CD4-positive, alpha-beta T cell treated with Interleukin-4 for 4 hours (primary cell): ENCODE results near the gene EDIL3.
"Not testable (repeated sequence)": the region's sequence is repeated elsewhere in the genome, so short reads cannot be mapped to it uniquely, and the experiment has no call there.

Experiments
- DNase-seq: peaks from one replicate; pipeline ENCODE4 v3.0.0-alpha.2; 2020

The EDIL3 gene

DNA sequence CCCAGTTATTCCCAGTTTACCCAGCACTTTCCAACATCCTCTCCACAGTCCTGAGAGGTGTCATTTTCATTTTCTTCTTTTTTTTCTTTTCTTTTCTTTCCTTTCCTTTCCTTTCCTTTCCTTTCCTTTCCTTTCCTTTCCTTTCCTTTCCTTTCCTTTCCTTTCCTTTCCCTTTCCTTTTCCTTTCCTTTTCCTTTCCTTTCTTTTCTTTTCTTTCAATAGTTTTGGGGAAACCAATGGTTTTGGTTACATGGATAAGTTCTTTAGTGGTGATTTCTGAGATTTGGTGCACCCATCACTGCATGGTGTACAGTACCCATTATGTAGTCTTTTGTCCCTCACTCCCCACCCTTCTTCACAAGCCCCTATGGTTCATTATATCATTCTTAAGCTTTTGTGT lies 224.0 kb downstream of the EDIL3 start:
- not testable (repeated sequence) for DNase-seq

DNA sequence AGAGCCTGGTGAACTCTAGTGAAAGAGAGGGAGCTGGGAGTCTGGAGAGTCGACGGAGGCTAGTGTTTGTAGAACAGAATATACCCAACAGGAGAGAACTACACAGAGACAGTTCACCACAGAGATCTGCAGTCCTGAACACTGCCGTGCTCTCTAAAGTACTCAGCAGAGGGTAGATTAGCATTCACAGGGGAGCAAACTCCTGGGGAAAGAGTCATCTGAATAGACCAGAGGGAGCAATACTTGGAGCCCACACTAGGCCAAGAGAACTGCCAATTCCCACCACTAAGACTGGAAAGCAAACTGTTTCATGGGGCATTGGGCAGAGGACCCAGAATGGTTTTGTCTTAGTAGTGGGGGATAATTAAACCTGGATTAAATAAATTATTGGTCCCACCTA lies 235.6 kb downstream of the EDIL3 start:
- DNase-seq: no peak

DNA sequence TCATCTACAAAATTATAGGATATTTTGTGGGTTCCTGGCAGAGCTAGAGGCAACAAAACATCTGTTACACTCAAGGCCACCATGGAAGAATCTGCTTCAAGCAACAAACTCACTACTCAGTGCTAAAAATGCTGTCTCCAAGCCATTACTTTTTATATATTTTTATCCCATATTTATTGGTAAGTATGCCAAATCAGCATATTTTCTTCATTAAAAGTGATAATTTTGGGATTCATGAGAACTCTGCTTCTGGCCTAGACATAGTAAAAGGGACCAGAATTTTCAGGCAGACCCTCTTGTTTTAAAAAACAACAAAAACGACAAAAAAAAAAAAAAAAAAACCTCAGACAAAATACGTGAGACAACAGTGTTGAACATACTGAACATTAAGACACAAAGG lies 236.0 kb downstream of the EDIL3 start:
- no peak for DNase-seq

DNA sequence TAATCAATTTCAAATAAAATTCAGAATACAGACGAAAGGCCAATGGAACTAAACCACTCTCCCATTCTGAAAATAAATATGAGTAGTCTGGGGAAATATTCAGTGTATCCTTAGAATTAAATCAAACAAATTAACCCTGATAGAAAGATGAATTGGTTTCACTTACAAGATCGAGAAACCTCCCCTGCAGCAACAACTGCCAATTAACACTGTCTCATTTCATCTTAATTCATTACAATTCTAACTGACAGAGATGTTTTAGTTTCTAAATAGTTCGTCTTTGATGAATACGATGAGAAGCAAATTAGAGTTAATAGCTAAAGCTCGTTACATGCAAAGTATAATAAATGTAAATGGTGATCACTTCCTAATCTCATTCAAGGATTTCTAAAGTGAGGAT lies 247.1 kb downstream of the EDIL3 start:
- no peak for DNase-seq

DNA sequence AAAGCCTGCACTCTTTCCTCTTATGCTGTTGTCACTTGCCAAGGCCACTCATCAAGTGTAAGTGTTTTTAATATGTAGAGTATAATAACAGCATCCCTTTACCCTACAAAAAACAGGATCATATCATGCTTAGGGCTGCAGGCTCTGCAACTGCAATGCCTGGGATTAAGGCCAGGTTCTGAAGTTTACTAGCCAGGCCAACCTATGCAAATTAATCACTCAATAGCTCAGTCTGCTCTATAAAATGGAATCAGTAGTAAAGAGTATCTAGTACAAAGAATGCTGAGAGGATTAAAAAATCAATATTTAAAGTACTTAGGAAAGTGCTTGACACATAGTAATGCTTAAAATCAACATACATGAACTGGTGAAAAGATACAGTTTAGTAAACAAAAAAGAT lies 253.3 kb downstream of the EDIL3 start:
- DNase-seq: no peak

DNA sequence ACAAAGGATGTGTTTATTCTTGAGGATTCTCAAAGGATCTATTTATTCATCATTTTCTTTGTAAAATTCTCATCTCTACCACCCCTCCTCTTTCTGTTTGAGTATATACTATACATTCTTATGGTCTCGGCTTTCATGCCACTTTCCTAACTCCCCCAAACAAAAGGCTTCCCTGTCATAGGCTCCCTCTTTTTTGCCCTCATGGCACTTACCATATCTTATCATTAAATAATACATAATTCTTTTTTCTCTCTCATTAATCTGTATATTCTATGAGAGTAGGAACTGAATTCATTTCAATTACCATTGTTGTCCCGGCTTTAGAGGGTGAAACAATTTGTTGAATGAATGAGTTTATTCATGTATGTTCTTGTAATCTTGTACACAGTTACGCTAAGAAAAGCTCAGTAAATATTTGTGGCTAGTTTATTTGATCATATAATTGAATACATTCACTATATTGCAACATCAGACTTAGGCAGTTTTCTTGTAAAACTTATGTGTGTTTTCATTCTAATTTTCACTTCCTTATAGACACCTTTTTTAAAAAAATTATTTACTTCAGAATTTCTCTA lies 254.6 kb downstream of the EDIL3 start:
- no peak for DNase-seq

DNA sequence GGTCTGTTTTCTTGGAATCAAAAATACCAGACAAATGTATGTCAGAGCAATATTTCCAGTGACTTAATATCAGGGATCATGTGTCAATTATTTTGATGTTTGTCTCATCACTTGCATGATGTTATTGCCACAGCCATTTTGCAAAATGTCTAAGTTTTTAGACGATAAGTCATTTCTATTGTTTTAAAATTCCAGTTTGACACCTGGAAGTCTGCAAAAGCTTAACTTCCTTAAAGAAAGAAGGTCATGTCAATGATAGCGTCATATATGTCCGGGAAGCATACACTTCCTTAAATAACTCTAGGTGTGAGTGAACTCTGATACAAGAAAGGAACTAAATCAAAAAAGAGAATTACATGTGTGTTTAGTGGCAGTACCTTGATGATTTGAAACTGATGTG lies 259.5 kb downstream of the EDIL3 start:
- DNase-seq: no peak

DNA sequence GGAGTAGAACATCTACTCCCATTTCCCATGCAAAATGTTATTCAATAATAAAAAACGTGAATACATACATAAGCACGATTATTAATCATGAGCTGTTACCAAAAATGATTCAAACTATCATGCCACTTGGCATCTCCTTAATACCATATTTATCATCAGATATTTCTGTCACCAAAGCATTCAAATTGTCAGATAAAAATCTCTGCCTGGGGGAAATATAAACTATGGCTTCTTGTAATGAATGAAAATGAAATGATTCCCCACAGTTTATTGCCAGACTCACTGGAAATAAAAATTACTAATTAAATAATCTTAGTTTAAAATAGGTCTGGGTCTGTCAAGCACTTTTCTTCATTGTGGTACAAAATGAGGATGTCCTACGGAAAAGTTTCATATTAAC lies 265.4 kb downstream of the EDIL3 start:
- DNase-seq: no peak

DNA sequence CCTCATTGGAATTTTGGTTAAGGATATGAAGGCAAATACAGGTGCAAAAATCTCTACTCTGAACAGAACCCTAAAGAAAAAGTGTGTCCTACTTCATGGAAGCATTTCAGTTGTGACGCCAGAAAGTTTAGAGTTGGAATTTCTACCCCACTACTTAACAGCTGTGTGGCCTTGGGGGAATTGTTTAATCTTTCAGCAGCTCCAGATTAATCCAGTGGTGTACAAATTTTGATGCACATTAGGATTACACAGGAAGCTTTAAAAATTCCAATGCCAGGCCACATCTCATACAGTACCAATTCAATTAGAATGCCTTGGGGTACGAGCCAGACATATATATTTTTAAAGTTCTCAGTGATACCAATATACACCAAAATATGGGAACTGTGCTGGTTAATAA lies 266.1 kb downstream of the EDIL3 start:
- no peak for DNase-seq

DNA sequence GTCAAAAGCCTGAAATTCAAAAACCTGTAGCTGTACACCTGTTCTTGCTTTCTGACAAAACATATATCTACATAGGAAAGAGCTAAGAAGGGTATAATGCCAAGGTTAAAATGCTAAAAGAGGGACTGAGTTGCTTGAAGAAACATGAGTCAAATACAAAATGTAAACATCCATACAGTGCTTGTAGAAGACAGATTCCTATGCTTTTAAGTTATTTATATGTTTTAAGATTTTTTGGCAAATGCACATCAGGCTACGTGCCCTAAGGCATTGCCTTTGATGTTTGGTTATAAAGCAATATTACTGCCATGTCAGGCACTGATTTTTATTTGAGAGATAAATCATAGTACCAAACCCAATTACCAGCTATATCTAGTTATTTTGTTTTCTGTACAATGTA lies 269.0 kb downstream of the EDIL3 start:
- no peak for DNase-seq

DNA sequence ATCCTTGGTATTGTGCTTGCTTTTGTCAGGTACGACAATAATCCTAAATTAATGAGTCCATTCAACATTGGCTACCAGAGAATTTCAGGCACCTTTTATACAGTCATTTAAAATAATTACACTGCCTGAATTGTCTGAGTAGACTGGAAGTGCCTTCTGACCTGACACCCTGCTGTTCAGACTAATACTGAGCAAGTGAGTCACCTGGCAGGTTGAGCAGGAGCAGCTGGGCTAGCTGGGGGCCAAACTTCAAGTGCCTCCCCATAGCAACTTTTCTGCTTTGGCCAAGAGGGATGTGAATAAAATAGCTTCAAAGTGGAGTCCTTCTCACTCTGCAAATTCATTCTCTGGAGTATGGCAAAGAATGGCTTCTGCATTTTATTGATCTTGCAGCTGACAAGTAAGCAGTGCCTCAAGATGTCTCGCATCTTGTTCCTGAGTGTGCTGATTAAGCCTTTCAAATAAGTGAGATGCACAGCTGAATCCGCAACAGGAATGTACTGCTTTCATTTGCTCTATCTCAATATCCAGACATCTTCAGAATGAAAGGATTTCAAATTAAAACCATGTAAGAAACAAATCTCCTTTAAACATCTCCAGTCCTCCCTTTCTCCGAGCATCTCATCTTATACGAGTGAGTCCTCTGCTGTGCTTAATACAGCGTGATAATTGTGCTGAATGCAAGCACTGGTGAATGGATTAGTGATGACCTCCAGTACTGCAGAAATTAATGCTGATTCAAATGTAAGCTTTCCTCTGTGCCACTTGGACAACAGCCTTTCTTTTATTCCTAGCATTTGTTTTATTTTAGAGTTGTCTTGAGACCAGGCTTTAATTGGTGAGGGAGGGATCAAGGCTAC lies 271.2 kb downstream of the EDIL3 start:
- DNase-seq: no peak

DNA sequence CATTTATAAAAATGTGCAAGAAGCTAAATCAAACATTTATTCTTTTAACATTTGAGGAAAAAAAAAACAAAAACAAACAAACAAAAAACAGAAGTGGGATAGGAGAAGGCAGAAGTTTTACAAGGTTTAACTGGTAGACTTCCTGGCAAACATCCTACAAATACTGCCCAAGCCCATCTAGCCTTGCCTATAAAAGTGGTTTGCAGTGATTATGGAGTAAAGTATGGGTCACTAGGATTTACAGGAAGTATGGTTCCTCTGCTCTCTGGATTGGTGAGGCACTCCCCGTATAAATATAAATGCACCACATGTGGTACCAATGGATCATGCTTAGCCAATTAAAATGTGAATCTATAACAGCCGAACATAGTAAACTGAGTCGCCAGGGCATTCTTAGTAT lies 291.9 kb downstream of the EDIL3 start:
- DNase-seq: no peak

DNA sequence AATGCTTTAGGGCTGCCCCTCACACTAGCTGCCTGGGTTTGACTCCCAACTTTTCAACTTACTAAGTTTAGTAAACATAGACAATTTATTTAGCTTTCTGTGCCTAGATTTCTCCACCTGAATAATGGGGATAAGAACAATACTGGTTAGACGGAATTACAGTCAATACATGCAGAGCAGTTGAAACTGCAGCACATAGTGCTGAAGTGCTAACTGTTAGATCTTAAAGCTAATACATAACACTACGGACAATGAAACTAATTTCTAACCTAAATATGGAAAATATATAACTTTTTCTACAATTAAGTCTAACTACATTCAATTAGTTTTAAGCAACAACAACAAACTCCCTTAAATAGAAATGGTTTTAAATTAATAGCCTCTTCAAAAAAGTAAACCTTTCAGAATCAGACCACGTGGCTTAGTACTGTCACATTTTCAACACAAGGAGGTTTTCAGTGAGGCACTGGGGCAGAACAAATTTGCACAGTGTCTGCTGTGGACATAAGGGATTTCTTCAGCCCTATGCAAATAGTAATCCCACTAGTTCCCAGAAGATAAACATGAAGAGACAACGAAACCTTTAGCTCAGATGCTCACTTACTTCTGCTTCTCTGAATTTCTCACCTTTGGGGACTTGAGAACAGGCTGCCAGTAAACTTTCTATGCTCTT lies 293.4 kb downstream of the EDIL3 start:
- DNase-seq: no peak

DNA sequence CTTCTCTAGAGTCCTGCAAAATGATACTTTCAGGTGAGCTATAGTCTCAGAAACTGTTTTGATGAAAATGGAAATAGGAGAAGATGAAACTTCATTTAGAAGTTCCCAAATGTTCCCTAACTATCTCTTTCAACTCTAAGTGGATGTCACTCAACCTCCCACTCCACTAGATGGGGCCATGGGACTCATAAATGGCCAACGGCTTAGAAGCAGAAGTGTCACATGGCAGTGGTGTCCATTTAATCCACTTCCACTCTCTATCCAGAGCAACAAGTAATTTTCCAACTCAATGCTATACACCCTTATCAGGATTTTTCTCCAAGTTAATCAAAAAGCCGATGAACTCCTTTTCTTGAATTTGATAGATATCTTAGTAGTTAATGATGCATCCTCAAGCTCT lies 295.7 kb downstream of the EDIL3 start:
- DNase-seq: no peak

DNA sequence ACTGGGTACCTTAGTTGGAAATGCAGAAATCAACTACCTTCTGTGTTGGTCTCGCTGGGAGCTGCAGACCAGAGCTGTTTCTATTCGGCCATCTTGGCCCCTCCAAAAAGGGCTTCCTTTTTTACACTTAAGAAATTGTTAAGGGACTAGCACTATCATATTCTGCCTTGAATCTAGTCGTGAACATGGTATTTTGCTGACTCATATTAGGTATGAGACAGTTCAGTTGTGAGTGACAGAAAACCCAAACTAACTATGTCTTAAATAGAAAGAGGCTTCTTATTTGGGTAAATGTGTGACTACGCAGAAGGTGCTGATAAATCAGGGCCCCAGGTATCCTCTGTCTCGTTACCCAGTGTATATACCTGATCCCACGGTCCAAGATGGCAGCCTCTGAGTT lies 298.2 kb downstream of the EDIL3 start:
- no peak for DNase-seq

DNA sequence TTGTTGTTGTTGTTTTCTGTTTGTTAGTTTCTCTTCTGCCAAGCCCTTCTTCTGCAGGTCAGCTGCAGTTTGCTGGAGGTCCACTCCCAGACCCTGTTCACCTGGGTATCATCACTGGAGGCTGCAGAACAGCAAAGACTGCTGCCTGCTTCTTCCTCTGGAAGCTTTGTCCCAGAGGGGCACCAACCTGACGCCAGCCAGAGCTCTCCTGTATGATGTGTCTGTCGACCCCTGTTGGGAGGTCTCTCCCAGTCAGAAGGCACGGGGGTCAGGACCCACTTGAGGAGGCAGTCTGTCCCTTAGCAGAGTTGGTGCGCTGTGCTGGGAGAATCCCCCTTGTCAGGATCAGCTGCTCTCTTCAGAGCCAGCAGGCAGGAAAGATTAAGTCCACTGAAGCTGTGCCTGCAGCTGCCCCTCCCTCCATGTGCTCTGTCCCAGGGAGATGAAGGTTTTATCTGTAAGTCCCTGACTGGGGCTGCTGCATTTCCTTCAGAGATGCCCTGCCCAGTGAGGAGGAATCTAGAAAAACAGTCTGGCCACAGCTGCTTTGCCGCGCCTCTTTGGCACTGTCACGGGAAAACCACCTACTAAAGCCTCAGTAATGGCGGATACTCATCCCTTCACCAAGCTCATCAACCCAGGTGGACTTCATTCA lies 299.2 kb downstream of the EDIL3 start:
- no peak for DNase-seq

DNA sequence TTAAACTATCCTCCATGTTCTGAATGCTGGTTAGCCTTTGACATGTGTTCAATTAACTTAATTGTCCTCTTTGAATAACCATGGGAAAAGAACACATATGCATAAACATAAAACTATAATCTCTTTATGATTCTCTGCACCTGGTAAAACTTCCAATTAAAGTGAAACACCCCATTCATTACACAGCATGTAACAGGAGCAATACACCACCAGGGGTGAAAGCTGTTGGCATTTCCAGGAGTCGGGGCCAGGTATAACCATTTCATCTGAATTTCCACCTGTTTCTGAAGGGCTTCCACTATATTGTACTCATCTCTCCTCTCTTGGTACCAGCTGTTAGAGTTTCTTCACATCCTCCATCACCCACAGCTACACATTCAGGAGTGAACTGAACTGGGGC lies 303.8 kb downstream of the EDIL3 start:
- no peak for DNase-seq

DNA sequence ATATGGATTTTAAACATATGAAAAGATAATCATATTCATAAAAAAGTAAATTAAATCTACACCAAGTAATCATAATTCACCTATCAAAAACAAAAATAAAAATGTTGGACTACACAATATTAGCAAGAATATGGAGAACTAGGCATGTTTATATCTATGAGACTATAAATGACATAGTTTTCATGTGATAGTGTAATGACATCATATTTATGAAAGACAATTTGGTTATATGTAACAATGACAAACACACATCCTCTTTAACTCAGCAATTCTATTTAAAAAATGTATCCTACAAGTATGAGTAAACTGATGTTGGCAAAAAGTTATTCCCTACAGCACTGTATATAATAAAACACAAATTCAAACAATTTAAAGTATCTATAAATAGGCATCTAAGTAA lies 312.3 kb downstream of the EDIL3 start:
- DNase-seq: no peak

DNA sequence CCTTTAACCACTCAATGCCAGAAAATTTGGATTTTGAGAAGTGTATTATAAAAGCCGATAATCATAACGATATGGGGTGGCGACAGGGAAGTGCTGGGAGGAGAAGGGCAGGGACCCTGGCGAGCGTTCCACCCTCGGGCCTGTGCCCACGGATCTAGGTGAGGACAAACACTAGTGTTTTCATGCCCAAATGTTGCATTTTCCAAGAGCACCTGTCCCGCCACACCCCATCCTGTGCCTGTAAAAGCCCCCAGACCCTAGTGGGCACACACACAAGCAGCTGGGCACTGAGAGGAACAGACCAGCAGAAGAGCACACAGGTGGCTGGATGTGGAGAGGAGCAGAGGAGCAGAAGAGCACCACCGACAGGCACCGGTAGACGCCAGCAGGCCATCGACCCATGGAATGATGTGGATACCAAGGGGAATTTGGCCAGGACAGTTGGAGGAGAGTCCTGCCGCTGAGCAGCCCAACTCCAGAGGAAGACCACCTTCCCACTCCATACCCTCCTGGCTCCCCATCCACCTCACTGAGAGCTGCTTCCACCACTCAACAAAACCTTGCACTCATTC lies 315.0 kb downstream of the EDIL3 start:
- DNase-seq: no peak

DNA sequence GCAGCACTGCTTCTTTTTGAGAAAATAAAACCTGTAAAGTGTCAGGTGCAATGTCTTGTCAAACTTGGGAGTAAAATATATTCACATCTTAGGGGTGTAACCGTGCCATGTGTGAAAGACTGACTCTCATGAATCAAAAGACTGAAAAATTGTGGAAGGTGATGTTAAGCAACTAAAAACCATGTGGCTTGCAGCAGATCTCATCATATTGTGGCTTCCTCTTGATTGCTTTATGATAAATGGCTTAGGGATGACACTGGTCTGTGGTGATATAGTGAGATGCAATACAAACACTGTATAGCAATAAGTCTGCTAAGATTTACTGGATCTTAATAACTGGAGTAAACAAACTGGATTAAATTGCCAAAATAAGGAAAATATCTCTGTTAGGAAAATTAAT lies 321.6 kb downstream of the EDIL3 start:
- no peak for DNase-seq

DNA sequence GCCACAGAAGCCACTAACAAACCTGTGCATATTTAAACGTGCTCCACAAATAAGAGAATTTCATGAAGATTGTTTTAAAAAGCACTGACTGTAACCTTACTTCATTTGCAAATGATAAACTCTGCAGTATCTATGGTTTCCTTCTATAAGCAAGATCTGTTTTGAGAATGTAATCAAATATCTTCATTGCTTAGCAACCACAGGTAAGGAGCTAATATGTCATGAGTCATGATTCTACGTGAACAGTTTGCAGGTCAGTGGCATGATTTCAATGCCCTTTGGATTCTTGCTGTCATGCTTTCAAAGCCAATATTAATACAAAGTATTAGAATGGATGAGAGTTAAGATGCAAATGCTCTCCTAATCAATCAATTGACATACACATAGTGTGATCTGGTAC lies 325.0 kb downstream of the EDIL3 start:
- DNase-seq: no peak

DNA sequence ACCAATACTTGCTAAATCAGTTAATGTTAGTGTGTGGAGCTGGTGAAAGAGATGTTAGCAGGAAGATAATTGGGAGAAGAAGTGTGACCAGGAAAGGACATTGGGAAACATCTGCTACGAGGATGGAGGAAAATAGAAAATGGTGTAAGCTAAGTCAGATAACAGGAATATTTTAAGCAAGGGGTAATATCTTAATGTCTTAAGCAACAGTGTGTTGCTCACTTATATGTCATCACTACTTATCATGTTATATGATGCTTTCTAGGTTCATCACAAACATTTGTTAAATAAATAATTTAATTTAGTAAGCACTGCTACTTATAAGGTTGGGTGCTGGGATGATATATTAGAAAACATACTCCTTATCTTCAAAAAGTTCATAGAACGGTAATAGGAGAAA lies 326.1 kb downstream of the EDIL3 start:
- no peak for DNase-seq

DNA sequence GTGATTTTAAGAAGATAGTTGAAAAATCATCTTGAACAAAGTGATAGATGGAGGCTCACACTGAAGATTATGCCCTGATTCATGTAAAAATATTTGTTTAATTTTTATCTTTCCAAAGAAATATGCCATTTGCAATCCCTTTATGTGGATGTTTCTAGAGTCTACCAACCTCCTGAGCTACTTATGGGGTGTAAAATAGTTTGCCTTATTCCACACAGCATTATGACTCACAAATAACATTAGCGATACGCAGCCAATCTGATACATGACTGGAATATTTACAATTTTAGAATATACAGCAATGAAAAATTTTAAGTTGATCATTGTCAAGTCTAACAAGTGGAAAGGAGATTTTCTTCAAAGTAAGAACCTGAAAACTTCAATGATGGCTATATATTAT lies 327.5 kb downstream of the EDIL3 start:
- no peak for DNase-seq

DNA sequence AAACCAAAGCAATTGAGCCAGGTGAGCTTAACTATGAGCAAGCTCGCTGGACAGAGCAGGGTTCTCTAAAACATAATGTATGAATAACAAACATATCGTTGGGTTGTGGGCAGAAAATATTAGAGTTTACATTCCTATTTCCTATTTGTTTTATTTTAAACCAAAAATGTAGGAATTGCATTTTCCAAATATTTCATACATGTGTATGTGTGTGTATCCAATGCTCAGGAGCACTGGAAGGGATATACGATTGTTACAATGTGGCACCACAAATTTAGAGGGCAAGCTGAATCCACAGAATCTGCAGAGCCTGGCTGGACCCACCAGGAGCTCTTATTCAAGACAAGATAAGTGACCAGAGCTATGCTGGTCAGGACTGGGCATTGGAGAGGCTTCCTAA lies 338.7 kb downstream of the EDIL3 start:
- no peak for DNase-seq
